Jurkat, Clone E6-1 (cell line): Measurements from ENCODE around the gene DAPK1.
"Not testable (repeated sequence)": the region's sequence is repeated elsewhere in the genome, so short reads cannot be mapped to it uniquely, and the experiment has no call there.

Experiments used
- DNase-seq: peaks from one replicate; pipeline ENCODE4 v3.0.0-alpha.2; 2011; ENCODE audit warnings: low read depth, low spot score
- H3K4me3 ChIP-seq: 2 replicates; pipeline ENCODE4 v1.5.1; 2011; ENCODE audit warnings: mild to moderate bottlenecking, low read length, control low read depth, moderate library complexity

Gene DAPK1

DNA sequence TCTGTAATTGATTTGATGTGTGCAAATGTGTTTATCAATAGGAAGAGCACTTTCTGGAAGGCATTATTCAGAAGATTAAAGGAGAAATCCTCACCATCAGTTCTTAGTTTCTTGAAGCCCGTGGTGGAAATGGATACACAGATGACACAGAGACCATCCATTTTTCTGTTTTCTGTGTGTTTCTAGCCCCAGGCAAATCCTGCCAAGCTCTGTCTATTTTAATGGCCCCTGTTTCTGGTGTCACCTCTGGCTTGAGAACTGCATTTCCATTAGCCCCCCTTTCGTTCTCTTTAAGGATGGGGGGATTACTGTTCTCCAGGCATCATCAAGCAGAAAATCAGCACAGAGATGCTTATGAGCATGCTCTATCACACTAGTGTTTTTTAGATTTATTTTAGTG lies 37.3 kb downstream of the DAPK1 start:
- DNase-seq, result no peak
- no peak overlapping the region for H3K4me3 ChIP-seq

- DNase-seq, result no peak
- no peak overlapping the region for H3K4me3 ChIP-seq
These were observed 38.3 kb downstream of the DAPK1 start for GRCh38 chr9:87535817-87536539.

- no peak overlapping the region for H3K4me3 ChIP-seq
- no peak for DNase-seq
These were observed 40.0 kb downstream of the DAPK1 start for GRCh38 chr9:87537625-87538024.

- DNase-seq, result no peak
- H3K4me3 ChIP-seq, result no peak overlapping the region
These were observed 42.9 kb downstream of the DAPK1 start for GRCh38 chr9:87540444-87541105.

- no peak overlapping the region for H3K4me3 ChIP-seq
These were observed 44.0 kb downstream of the DAPK1 start for GRCh38 chr9:87541663-87542062.

DNA sequence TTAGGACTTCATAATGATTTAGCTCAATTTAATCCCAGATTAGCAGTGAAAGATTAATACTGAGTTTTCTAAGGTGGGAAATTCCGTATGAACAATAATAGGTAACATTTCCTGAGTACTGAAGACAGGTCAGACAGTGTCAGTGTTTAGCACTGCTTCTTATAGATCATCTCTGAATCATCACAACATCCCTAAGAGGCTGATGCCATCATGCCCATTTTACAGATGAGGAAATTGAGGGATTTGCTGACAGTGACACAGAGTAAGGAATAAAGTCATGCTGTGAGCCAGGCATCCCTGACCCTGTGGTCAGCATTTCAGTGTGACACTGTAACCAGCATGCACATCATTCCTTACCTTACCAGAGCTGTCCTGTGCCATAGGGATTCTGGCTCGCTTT lies 44.5 kb downstream of the DAPK1 start:
- no peak overlapping the region for H3K4me3 ChIP-seq
- DNase-seq, result no peak

More at GRCh38 chr9:87541663-87542062, 44.0 kb downstream of the DAPK1 start:
- DNase-seq, result no peak

DNA sequence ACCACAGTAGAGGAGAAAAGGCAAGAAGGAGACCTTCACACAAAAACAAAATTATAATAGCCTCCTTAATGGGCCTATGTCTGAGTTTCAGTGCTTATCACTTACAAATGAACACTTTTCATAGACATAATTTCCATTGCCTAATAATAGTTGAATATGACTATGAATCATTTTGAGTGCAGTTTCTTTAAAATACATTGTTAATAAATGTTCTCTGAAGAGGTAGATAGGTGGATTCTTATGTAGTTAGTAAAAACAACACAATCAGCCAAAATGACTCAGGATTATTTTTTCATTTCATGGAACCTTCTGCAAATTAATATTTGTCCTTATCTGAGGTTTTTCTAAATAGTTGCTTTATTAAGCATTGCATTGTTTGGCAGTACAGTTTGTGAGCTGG lies 45.6 kb downstream of the DAPK1 start:
- no peak overlapping the region for H3K4me3 ChIP-seq
- DNase-seq, result no peak

DNA sequence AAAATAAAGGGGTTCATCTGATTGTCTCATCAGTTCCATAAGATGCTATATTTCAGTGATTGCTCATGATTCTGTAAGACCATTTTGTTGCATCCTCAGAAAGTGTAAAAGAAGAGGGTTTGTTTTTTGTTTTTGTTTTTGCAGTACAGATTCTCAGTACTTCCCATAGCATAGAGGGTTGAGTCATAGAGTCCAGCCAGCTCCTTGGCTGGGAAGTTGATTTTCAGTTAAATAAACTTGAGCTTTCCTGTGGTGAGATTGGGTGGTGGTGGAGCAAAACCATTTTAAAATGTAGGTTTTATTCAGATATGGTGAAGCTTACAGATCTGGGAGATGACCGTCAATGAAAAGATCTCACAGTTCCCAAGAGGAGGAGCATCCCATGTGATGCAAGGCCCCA lies 48.2 kb downstream of the DAPK1 start:
- DNase-seq, result no peak
- no peak overlapping the region for H3K4me3 ChIP-seq

DNA sequence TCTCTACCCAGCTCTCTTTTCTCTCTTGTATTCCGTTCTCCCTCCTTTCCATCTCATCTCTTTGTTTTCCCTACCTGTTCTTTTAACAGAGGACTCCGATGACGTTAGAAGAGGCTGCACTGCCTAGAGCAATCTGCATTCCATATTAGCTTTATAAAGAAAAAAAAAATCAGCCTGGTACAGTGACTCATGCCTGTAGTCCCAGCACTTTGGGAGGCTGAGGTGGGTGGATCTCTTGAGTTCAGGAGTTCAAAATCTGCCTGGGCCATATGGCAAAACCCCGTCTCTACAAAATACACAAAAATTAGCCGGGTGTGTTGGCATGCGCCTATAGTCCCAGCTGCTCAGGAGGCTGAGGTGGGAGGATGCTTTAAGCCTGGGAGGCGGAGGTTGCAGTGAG lies 49.0 kb downstream of the DAPK1 start:
- DNase-seq, result no peak
- no peak overlapping the region for H3K4me3 ChIP-seq

- no peak for DNase-seq
- no peak overlapping the region for H3K4me3 ChIP-seq
These were observed 50.0 kb downstream of the DAPK1 start for GRCh38 chr9:87547671-87548081.

- no peak overlapping the region for H3K4me3 ChIP-seq
- no peak for DNase-seq
These were observed 50.5 kb downstream of the DAPK1 start for GRCh38 chr9:87548159-87548558.

GRCh38 chr9:87549088-87549487 lies 51.4 kb downstream of the DAPK1 start:
- not testable (repeated sequence) for H3K4me3 ChIP-seq, DNase-seq

DNA sequence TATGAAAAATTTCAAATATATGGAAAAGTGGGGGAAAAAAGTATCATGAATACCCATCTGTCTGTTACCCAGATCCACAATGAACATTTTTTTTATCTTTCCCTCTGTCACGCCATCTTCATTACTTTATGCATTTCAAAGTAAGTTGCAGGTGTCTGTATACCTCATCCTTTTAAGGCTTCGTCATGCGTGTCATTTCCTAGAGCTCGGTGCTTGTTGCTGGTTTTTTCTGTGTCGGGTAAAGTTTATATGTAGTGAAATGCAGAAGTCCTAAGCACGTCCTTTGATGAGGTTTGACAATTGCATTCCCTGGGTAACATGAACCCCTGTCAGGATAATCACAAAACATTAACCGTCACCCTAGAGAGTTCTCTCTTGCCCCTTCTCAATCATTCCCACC lies 52.1 kb downstream of the DAPK1 start:
- DNase-seq, result peak; percentile 44

DNA sequence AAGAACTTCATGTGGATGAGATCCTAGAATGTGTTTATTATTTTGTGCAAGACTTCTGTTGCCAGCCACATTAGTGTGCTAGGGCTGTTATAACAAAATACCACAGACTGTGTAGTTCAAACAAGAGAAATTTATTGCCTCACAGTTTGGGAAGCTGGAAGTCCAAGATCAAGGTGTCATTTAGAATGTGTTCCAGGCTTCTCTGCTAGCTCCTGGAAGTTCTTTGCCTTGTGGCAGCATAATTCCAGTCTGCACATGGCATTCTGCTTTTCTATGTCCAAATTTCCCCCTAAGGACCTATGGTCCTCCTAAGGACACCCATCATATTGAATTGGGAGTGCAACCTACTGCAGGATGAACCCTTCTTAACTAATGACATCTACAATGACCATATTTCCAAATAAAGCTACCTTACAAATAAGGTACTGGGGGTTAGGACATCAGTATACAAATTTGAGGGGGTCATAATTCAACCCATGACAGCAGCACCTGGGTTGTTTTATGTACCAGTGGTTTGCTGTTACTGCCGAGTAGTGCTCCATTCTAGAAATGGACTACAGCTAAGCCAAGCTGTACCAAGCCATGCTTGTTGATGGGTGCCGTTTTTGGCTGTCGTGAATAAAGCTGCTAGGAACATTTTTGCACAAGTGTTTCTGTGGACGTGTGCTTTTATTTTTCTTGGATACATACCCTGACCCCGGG lies 52.7 kb downstream of the DAPK1 start:
- DNase-seq, result no peak
- H3K4me3 ChIP-seq, result no peak overlapping the region

More for the DNA sequence above, 52.1 kb downstream of the DAPK1 start:
- no peak overlapping the region for H3K4me3 ChIP-seq

- H3K4me3 ChIP-seq, result no peak overlapping the region
- no peak for DNase-seq
These were observed 54.1 kb downstream of the DAPK1 start for GRCh38 chr9:87551772-87552217.

- no peak overlapping the region for H3K4me3 ChIP-seq
- no peak for DNase-seq
These were observed 56.7 kb downstream of the DAPK1 start for GRCh38 chr9:87554171-87554910.

DNA sequence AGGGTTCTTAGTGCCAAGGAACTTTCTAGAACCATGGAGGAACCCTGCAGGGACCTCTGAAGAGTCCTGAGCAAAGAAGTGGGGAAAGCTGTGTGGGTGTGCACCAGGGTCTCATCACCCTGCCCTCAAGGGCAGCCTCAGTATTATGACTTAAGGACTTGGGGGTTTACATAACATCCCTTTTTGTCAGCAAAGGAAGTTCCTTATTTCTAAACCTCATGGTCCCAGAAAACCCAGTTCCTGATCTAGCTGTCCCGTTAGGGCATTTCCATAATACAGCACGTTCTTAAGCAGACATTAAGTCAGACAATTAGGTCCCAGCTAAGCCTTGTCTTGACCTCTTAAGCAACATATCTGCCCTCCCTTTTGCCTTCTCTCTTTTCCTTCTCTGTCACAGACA lies 57.3 kb downstream of the DAPK1 start:
- no peak overlapping the region for H3K4me3 ChIP-seq
- no peak for DNase-seq

DNA sequence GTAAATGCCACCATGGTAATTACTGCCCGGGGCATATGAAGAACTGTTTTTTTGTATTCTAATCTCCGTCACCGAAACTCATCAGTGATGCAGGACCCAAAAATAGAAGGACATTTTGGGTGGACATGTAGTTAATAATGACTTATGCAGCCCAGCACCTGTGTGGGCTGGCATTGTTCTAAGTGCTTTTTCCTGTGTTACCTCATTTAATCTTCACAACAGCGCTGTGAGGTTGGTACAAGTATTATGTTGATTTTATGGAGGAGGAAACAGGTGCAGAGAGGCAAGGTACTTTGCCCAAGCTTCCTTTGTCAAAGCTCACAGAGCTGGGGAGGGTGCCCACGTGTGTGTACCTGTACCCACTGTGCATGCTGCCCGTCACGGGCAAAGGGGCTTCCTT lies 58.4 kb downstream of the DAPK1 start:
- DNase-seq, result peak; percentile 10
- no peak overlapping the region for H3K4me3 ChIP-seq

GRCh38 chr9:87556821-87557220 lies 59.2 kb downstream of the DAPK1 start:
- no peak overlapping the region for H3K4me3 ChIP-seq
- DNase-seq, result no peak

DNA sequence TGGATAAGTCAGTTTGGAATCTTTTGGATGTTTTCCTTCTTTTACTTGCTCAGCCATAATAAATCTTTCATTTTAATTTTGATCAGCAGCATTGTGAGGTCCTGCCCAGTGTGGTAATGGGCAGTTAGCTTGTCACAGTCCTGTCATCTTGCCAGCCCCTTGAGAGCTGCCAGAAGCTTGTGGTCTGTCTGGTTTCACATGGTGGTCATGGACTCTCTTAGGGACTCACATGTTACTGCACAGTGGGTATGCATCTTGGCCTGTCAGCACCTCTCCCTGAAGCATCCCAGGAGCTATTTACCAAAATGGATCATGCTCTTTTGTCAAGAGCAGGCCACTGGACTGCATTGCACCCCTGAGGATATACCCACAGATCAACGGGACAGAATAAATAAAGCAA lies 60.3 kb downstream of the DAPK1 start:
- H3K4me3 ChIP-seq, result no peak overlapping the region
- DNase-seq, result no peak
